Thoracic aorta (tissue), 2 donors: Measurements from ENCODE around the gene ADAMTS17. TPM values are rescaled to one million over a fixed set of nuclear protein-coding genes. Genes with fewer than 3 reads are reported as not detected.

Experiments
- ATAC-seq: fragments of 150-250 bp; one replicate; pipeline ENCODE4 v1.8.0; 2017; ENCODE audit warnings: low read depth; ENCODE audit not compliant: insufficient number of reproducible peaks, low FRiP score
- DNase-seq: peaks from one replicate; pipeline ENCODE4 v3.0.0-alpha.2; 2020; ENCODE audit warnings: low spot score
- H3K27ac ChIP-seq, 2 donors: fragments of 200-600 bp; sonication (generic); 1 replicate in 1 of 2; 2 replicates in 1 of 2; pipeline ENCODE4 v1.5.1; 2016; ENCODE audit warnings: mild to moderate bottlenecking in 2 of 2, moderate library complexity in 2 of 2
- H3K27me3 ChIP-seq: fragments of 200-600 bp; sonication (generic); replicated peaks from 2 replicates; pipeline ENCODE4 v1.6.0; 2016; ENCODE audit warnings: mild to moderate bottlenecking; ENCODE audit not compliant: insufficient read depth
- H3K36me3 ChIP-seq: fragments of 200-600 bp; sonication (generic); one replicate; pipeline ENCODE4 v1.5.1; 2016
- H3K4me1 ChIP-seq, 2 donors: fragments of 200-600 bp; sonication (generic); 1 replicate in 1 of 2; 2 replicates in 1 of 2; pipeline versions ENCODE4 v1.5.1 to v1.6.0; 2016; ENCODE audit warnings: low read depth in 2 of 2, mild to moderate bottlenecking in 1 of 2; ENCODE audit not compliant: control insufficient read depth in 1 of 2
- H3K4me3 ChIP-seq: fragments of 200-600 bp; sonication (generic); 2 replicates; pipeline ENCODE4 v1.5.1; 2016; ENCODE audit warnings: mild to moderate bottlenecking
- H3K9me3 ChIP-seq: fragments of 200-600 bp; sonication (generic); 2 replicates; pipeline ENCODE4 v1.5.1; 2016
- CTCF ChIP-seq: fragments of 200-600 bp; sonication (generic); IDR thresholded peaks from one replicate; pipeline ENCODE4 v1.5.1; 2019; ENCODE audit warnings: antibody characterized with exemption
- total RNA-seq, 2 donors: library from RNA; depleted of rRNA; stranded (reverse); fragments of >200 nt; gene quantifications; one replicate each; pipeline versions ENCODE4 v1.1.0 to v1.2.3, GENCODE V29; 2016

The ADAMTS17 gene
- total RNA-seq, 2 donors from 2014 or later: 2.8 to 8.1 TPM

GRCh38 chr15:100133001-100133400 is 208.8 kb downstream of the ADAMTS17 start:
- H3K36me3 ChIP-seq: no peaks in the 10 kb centered on the region
- TF ChIP-seq CTCF: no peak
- no peaks in the 10 kb centered on the region for H3K9me3 ChIP-seq
- H3K4me3 ChIP-seq: no peak overlapping the region
- H3K27me3 ChIP-seq: no peaks in the 10 kb centered on the region
- DNase-seq (no peak), ATAC-seq (no peak)
- no peak overlapping the region for H3K27ac ChIP-seq
- H3K4me1 ChIP-seq: peaks cover 0 to 5% of the 10 kb centered on the region in 2 donors

DNA sequence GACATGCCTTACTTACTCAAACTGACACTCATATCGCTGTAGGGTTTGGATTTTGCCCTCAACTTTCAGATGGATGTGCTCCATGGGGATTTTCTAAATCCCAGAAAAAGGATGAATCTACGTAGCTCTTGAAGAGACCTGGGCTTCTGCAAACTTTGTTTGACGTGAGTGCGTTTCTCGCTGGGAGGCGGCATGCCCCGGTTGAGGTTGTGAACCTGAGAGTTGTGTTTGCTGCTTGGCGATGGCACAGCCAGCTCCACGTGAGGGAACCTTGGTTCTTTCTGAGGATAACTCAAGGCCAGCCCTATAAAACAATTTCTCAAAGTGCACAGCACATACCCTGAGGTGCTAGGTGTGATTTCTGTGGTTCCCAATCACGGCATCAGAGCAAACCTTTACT is 209.5 kb downstream of the ADAMTS17 start:
- no peak for TF ChIP-seq CTCF
- Histone ChIP-seq H3K9me3 (no peaks in the 10 kb centered on the region), H3K4me1 (peaks cover 0 to 5% of the 10 kb centered on the region in 2 donors), H3K4me3 (no peak overlapping the region), H3K27ac (no peak overlapping the region), H3K27me3 (no peaks in the 10 kb centered on the region), H3K36me3 (no peaks in the 10 kb centered on the region)
- DNase-seq (no peak), ATAC-seq (no peak)

GRCh38 chr15:100131321-100132224 is 210.2 kb downstream of the ADAMTS17 start:
- Histone ChIP-seq H3K27ac (no peak overlapping the region), H3K9me3 (no peaks in the 10 kb centered on the region), H3K4me1 (peaks cover 0 to 5% of the 10 kb centered on the region in 2 donors), H3K27me3 (no peaks in the 10 kb centered on the region), H3K4me3 (peak overlapping the region; percentile 59), H3K36me3 (no peaks in the 10 kb centered on the region)
- DNase-seq (no peak), ATAC-seq (peak; percentile 17)
- peak; percentile 62 for TF ChIP-seq CTCF

DNA sequence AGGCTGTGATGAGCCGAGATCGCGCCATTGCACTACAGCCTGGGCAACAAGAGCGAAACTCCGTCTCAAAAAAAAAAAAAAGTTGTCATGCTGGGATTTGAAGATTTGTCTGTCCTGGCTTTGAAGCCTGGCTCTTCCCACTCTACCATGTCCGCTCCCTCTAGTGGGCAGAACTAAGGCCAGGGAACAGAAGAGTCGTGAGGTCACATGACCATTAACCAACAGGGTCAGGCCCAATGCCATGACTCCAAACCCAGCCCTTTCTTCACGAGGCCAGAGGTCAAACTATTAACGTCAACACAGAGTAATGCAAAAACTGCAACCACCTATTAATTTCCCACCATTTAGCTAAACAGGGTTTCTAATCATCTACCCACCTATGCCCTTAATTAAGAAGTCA is 212.1 kb downstream of the ADAMTS17 start:
- DNase-seq: no peak
- H3K4me3 ChIP-seq: no peak overlapping the region
- ATAC-seq: no peak
- TF ChIP-seq CTCF: no peak
- no peaks in the 10 kb centered on the region for H3K36me3 ChIP-seq
- H3K27ac ChIP-seq: no peak overlapping the region
- no peaks in the 10 kb centered on the region for H3K27me3 ChIP-seq
- no peaks in the 10 kb centered on the region for H3K9me3 ChIP-seq
- H3K4me1 ChIP-seq: peaks cover 0 to 21% of the 10 kb centered on the region in 2 donors

DNA sequence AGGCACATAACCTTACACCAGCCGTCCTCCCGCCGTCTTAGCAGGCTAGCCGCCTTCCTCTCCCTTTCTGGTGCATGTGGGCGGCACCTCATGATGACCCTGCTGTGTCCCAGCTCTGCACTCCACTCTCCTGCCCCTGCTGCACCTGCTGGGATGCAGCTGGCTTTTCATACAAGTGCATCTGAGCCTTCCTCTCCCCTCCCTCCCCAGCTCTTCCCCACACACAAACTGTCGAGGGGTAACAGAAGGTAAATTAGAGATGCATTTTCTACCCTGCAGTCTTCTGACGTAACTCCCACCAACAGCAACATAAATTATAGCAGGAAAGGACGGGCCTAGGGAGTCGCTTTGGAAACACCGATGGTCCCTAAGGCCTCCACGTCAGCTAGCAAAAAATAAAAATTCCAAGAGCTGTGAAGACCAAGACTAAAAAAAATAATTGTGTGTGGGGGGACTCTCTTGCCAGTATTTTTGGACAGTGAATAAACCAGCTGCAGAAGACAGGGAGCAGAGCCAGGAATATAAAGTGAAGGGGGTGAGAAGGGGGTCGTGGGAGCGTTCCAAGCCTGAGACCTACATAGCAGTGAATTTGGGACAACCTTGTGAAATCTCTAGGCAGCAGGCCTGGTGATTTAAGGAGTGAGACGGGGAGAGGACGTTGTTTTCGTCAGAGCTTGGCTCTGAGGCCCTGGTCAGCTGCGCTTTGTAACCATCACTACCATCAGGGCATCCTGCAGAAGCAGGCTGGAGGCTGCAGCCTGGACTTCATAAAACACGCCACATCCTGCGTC is 216.2 kb downstream of the ADAMTS17 start:
- Histone ChIP-seq H3K27ac (peak overlapping the region; percentile 40 to 59), H3K4me3 (no peak overlapping the region), H3K27me3 (no peaks in the 10 kb centered on the region), H3K9me3 (peaks cover 9% of the 10 kb centered on the region), H3K36me3 (no peaks in the 10 kb centered on the region), H3K4me1 (peaks cover 0 to 16% of the 10 kb centered on the region in 2 donors)
- no peak for TF ChIP-seq CTCF
- ATAC-seq: peak; percentile 30
- DNase-seq: no peak
